Testis (tissue), 2 donors: Measurements from ENCODE around the gene KPNA3.

Experiments
- POLR2A ChIP-seq: fragments of 450-650 bp; IDR thresholded peaks from one replicate; pipeline ENCODE4 v1.6.1; 2017; ENCODE audit warnings: antibody characterized with exemption, mild to moderate bottlenecking, moderate library complexity
- TF ChIP-seq, protein P1 (sequence below), 3 experiments: fragments of 450-650 bp in 2 of 3; fragments of 200-600 bp in 1 of 3; sonication (generic) in 1 of 3; IDR thresholded peaks; one replicate each; pipeline ENCODE4 v1.5.1; 2016 to 2019; ENCODE audit warnings: antibody characterized with exemption in 3 of 3, mild to moderate bottlenecking in 2 of 3, moderate library complexity in 1 of 3

DNA sequence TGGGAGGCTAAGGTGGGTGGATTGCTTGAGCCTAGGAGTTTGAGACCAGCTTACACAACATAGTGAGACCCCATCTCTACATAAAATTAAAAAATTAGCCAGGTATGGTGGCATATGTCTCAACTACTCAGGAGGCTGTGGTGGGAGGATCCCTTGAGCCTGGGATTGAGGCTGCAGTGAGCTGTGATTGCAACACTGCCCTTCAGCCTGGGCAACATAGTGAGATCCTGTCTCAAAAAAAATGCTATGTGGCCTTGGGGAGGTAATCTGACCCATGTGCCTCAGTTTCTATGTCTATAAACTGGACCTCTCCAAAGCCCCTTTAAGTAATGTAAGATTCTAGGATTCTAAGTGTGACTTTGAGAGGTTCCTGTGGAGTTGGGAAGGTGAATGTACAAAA lies 139.0 kb downstream of the KPNA3 start:
- TF ChIP-seq POLR2A: no peak
- TF ChIP-seq, protein P1, sequence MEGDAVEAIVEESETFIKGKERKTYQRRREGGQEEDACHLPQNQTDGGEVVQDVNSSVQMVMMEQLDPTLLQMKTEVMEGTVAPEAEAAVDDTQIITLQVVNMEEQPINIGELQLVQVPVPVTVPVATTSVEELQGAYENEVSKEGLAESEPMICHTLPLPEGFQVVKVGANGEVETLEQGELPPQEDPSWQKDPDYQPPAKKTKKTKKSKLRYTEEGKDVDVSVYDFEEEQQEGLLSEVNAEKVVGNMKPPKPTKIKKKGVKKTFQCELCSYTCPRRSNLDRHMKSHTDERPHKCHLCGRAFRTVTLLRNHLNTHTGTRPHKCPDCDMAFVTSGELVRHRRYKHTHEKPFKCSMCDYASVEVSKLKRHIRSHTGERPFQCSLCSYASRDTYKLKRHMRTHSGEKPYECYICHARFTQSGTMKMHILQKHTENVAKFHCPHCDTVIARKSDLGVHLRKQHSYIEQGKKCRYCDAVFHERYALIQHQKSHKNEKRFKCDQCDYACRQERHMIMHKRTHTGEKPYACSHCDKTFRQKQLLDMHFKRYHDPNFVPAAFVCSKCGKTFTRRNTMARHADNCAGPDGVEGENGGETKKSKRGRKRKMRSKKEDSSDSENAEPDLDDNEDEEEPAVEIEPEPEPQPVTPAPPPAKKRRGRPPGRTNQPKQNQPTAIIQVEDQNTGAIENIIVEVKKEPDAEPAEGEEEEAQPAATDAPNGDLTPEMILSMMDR (IDR thresholded peaks at IDR 0.05): no peak
